AG04449 (cell line): ENCODE results near the gene CCDC60.
"Not testable (repeated sequence)": the region's sequence is repeated elsewhere in the genome, so short reads cannot be mapped to it uniquely, and the experiment has no call there.

Experiments
- CTCF ChIA-PET: fragments of 350-600 bp; formaldehyde crosslinking; extraction: SDS; loops from one replicate; lab custom pipeline; 2021; ENCODE audit warnings: antibody characterized with exemption; lab: Yijun Ruan, JAX
- POLR2A ChIA-PET: fragments of 400-600, 350-600 bp; formaldehyde crosslinking; extraction: SDS; loops from one replicate; lab custom pipeline; 2020; ENCODE audit warnings: antibody characterized with exemption, inconsistent platforms; lab: Yijun Ruan, JAX
- DNase-seq: peaks from one replicate; pipeline ENCODE4 v3.0.0-alpha.2; 2010; ENCODE audit warnings: low read depth, low spot score
- H3K4me3 ChIP-seq: 2 replicates; pipeline ENCODE4 v1.5.1; 2011; ENCODE audit warnings: low read depth, mild to moderate bottlenecking, control low read depth, low read length
- CTCF ChIP-seq: IDR thresholded peaks from one replicate; pipeline ENCODE4 v1.5.1; 2011; ENCODE audit warnings: mild to moderate bottlenecking, moderate library complexity, low read length, control low read depth, inconsistent platforms; ENCODE audit not compliant: insufficient read depth; ENCODE audit errors: missing control alignments

The CCDC60 gene

GRCh38 chr12:119341988-119342387, 7.5 kb downstream of the CCDC60 start:
- H3K4me3 ChIP-seq = no peak overlapping the region
- TF ChIP-seq CTCF = no peak
- CTCF ChIA-PET = no interaction called here
- no peak for DNase-seq
- POLR2A ChIA-PET = no interaction called here

- H3K4me3 ChIP-seq = no peak overlapping the region
- ChIA-PET POLR2A (no interaction called here), CTCF (no interaction called here)
- no peak for DNase-seq
- TF ChIP-seq CTCF = no peak
Measured at GRCh38 chr12:119343130-119343529, 8.6 kb downstream of the CCDC60 start.

- CTCF ChIA-PET = no interaction called here
Measured at GRCh38 chr12:119354172-119354571, 19.6 kb downstream of the CCDC60 start.

GRCh38 chr12:119360366-119360765, 25.8 kb downstream of the CCDC60 start:
- H3K4me3 ChIP-seq, DNase-seq, CTCF ChIA-PET, POLR2A ChIA-PET: not testable (repeated sequence)

More at GRCh38 chr12:119354172-119354571, 19.6 kb downstream of the CCDC60 start:
- POLR2A ChIA-PET = no interaction called here
- no peak for DNase-seq
- TF ChIP-seq CTCF = no peak
- no peak overlapping the region for H3K4me3 ChIP-seq

GRCh38 chr12:119363037-119363436, 28.5 kb downstream of the CCDC60 start:
- ChIA-PET CTCF (no interaction called here), POLR2A (no interaction called here)
- no peak overlapping the region for H3K4me3 ChIP-seq
- no peak for TF ChIP-seq CTCF
- DNase-seq = no peak

- no peak for TF ChIP-seq CTCF
- no peak overlapping the region for H3K4me3 ChIP-seq
- no peak for DNase-seq
- POLR2A ChIA-PET = no interaction called here
- CTCF ChIA-PET = interaction anchor here (0.9 kb wide), 1 partner anchor 50 kb away, joined by 3 read pairs; no protein-coding TSS in a partner anchor
Measured at GRCh38 chr12:119363490-119363889, 29.0 kb downstream of the CCDC60 start.

- POLR2A ChIA-PET = no interaction called here
- CTCF ChIA-PET = no interaction called here
- no peak for DNase-seq
- TF ChIP-seq CTCF = no peak
- H3K4me3 ChIP-seq = no peak overlapping the region
Measured at GRCh38 chr12:119365451-119365850, 30.9 kb downstream of the CCDC60 start.
